WERI-Rb-1 (cell line): ENCODE data around the gene DESI2.

ENCODE experiments used
- DNase-seq: peaks from one replicate; pipeline ENCODE4 v3.0.0-alpha.2; 2020
- H3K27ac ChIP-seq: fragments of 250-450 bp; sonication (Bioruptor Pico); 2 replicates; pipeline ENCODE4 v1.5.1; 2020; ENCODE audit warnings: mild to moderate bottlenecking, moderate library complexity
- H3K27me3 ChIP-seq: fragments of 250-450 bp; sonication (Bioruptor Pico); 2 replicates; pipeline ENCODE4 v1.5.1; 2021; ENCODE audit warnings: mild to moderate bottlenecking, low read depth, moderate library complexity; ENCODE audit not compliant: insufficient read depth, severe bottlenecking
- H3K36me3 ChIP-seq: fragments of 250-450 bp; sonication (Bioruptor Pico); 2 replicates; pipeline ENCODE4 v1.5.1; 2020; ENCODE audit warnings: mild to moderate bottlenecking, moderate library complexity
- H3K4me3 ChIP-seq: 2 replicates; pipeline ENCODE4 v1.5.1; 2011; ENCODE audit warnings: low read depth, mild to moderate bottlenecking, control low read depth, low read length
- H3K9me3 ChIP-seq: fragments of 250-450 bp; sonication (Bioruptor Pico); 2 replicates; pipeline ENCODE4 v1.5.1; 2021; ENCODE audit warnings: mild to moderate bottlenecking, moderate library complexity; ENCODE audit not compliant: severe bottlenecking
- TF ChIP-seq, protein P1 (sequence below): IDR thresholded peaks from 2 replicates; pipeline ENCODE4 v1.5.1; 2011; ENCODE audit warnings: low read depth, mild to moderate bottlenecking, control low read depth, inconsistent platforms, low read length

DESI2 gene

DNA sequence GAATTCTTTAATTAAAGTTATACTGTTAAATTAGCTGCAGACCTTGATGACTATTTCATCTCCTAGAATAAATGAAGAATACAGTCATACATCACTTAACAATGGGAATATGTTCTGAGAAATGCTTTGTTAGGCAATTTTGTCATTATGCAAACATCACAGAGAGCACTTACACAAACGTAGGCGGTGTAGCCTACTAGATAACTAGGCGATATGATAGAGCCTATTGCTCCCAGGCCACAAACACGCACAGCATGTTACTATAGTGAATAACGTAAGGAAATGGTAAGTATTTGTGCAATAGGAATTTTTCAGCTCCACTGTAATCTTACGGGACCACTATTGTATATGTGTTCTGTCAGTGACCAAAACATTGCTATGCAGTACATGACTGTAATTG is 37.6 kb upstream of the DESI2 start:
- Histone ChIP-seq H3K36me3 (no peaks in the 10 kb centered on the region), H3K27ac (no peak overlapping the region), H3K9me3 (no peaks in the 10 kb centered on the region), H3K4me3 (no peak overlapping the region), H3K27me3 (no peaks in the 10 kb centered on the region)
- TF ChIP-seq, protein P1, sequence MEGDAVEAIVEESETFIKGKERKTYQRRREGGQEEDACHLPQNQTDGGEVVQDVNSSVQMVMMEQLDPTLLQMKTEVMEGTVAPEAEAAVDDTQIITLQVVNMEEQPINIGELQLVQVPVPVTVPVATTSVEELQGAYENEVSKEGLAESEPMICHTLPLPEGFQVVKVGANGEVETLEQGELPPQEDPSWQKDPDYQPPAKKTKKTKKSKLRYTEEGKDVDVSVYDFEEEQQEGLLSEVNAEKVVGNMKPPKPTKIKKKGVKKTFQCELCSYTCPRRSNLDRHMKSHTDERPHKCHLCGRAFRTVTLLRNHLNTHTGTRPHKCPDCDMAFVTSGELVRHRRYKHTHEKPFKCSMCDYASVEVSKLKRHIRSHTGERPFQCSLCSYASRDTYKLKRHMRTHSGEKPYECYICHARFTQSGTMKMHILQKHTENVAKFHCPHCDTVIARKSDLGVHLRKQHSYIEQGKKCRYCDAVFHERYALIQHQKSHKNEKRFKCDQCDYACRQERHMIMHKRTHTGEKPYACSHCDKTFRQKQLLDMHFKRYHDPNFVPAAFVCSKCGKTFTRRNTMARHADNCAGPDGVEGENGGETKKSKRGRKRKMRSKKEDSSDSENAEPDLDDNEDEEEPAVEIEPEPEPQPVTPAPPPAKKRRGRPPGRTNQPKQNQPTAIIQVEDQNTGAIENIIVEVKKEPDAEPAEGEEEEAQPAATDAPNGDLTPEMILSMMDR, result no peak
- DNase-seq, result no peak

GRCh38 chr1:244626709-244627108 is 26.2 kb upstream of the DESI2 start:
- Histone ChIP-seq H3K4me3 (no peak overlapping the region), H3K27me3 (no peaks in the 10 kb centered on the region), H3K9me3 (peaks cover 1% of the 10 kb centered on the region), H3K36me3 (no peaks in the 10 kb centered on the region), H3K27ac (no peak overlapping the region)
- TF ChIP-seq, protein P1, result no peak
- no peak for DNase-seq

- peaks cover 4% of the 10 kb centered on the region for H3K9me3 ChIP-seq
- TF ChIP-seq, protein P1, result no peak
- no peak for DNase-seq
- H3K27ac ChIP-seq, result no peak overlapping the region
- H3K36me3 ChIP-seq, result no peaks in the 10 kb centered on the region
- H3K27me3 ChIP-seq, result no peaks in the 10 kb centered on the region
- H3K4me3 ChIP-seq, result no peak overlapping the region
These were observed 24.1 kb upstream of the DESI2 start for GRCh38 chr1:244628789-244629188.

DNA sequence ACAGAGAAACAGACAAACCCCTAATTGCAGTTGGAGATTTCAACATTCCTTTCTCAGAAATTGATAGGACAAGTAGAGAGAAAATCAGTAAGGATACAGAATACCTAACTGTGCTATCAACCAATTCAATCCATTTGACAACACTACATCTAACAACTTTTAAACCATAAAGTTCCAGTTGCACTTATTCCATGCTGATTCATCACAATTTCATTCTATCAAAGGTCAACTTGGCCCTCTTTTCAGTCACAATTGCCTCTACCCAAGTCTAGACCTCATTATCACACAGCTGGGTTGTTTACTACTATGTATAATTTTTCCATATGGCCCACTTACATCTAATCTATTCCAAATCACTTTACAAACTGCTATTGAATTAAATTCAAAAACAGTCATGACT is 19.8 kb upstream of the DESI2 start:
- TF ChIP-seq, protein P1, result no peak
- no peaks in the 10 kb centered on the region for H3K27me3 ChIP-seq
- peaks cover 4% of the 10 kb centered on the region for H3K9me3 ChIP-seq
- no peak overlapping the region for H3K27ac ChIP-seq
- no peak overlapping the region for H3K4me3 ChIP-seq
- no peak for DNase-seq
- no peaks in the 10 kb centered on the region for H3K36me3 ChIP-seq

DNA sequence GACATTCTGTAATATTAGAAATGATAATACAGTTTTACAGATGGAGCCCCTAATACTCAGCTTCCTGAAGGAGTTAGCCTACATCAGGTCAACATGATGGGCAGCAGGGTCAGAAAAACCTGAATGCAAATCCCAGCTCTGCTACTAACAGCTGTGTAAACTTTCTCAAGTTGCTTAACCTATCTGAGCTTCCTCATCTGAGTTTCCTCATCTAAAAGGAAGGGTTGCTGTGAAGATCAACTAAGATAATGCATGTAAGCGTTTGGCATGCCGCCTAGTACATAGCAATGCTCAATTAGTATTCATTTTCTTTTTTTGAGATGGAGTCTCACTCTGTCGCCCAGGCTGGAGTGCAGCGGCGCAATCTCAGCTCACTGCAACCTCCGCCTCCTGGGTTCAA is 18.4 kb upstream of the DESI2 start:
- no peak overlapping the region for H3K27ac ChIP-seq
- H3K9me3 ChIP-seq, result peaks cover 4% of the 10 kb centered on the region
- no peaks in the 10 kb centered on the region for H3K36me3 ChIP-seq
- H3K4me3 ChIP-seq, result no peak overlapping the region
- TF ChIP-seq, protein P1, result no peak
- no peak for DNase-seq
- H3K27me3 ChIP-seq, result no peaks in the 10 kb centered on the region

DNA sequence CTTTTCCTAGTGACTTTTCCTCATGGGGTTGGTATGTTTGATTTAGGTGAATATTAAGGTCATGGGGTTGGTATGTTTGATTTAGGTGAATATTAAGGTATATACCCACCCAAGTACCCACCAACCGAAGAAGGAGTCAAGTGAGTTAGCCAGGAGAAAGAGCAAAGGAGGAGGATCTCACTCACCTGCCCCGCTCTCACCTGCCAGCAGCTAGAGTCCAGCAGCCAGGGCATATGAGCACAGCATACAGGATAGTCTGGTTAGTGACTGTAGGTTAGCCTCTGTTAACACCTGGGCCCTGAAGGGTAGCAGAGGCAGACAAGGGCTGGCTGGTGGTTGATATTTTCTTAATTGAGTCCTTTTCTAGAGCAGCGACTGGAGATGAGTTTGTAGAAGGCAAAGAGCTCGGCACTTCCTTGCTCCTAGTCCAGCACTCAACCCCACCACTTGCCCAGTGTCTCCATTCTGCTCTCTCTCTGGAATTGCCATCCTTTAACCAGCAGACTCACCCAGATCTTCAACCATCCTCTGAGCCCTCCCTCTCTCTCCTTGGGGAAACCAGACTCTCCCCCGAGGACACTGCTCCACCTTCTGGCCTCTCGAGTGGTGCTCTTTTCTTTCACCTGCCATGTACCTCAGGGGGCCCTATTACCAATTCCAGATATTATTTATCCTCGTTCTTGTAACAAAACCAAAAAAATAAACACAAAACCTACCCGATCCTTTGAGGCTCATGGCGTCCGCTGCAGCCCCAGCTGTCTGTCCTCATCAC is 16.3 kb upstream of the DESI2 start:
- Histone ChIP-seq H3K27me3 (no peaks in the 10 kb centered on the region), H3K27ac (no peak overlapping the region), H3K9me3 (peaks cover 3% of the 10 kb centered on the region), H3K36me3 (no peaks in the 10 kb centered on the region), H3K4me3 (no peak overlapping the region)
- DNase-seq, result no peak
- TF ChIP-seq, protein P1, result no peak
